HEK293T (cell line): ENCODE data around the gene ST6GALNAC5.

Experiments used
- CTCF ChIA-PET: fragments of 350-600 bp; formaldehyde crosslinking; extraction: SDS; loops from one replicate; lab custom pipeline; 2021; ENCODE audit warnings: antibody characterized with exemption, inconsistent platforms; lab: Yijun Ruan, JAX
- POLR2A ChIA-PET: fragments of 350-600 bp; formaldehyde crosslinking; extraction: SDS; loops from one replicate; lab custom pipeline; 2020; ENCODE audit warnings: antibody characterized with exemption, inconsistent platforms; lab: Yijun Ruan, JAX
- DNase-seq: peaks from one replicate; pipeline ENCODE4 v3.0.0; 2012; ENCODE audit warnings: mixed read lengths; ENCODE audit errors: extremely low spot score
- ARNT ChIP-seq: fragments of 450-650 bp; IDR thresholded peaks from 2 replicates; pipeline ENCODE4 v1.6.1; 2017; ENCODE audit warnings: mild to moderate bottlenecking
- BHLHE40 ChIP-seq: fragments of 450-650 bp; IDR thresholded peaks from 2 replicates; pipeline ENCODE4 v1.6.1; 2016; ENCODE audit warnings: mild to moderate bottlenecking, moderate library complexity, borderline replicate concordance
- CTBP1 ChIP-seq: fragments of 450-650 bp; IDR thresholded peaks from 2 replicates; pipeline ENCODE4 v1.6.1; 2016; ENCODE audit warnings: borderline replicate concordance
- ELF4 ChIP-seq: fragments of 450-650 bp; IDR thresholded peaks from 2 replicates; pipeline ENCODE4 v1.6.1; 2017; ENCODE audit warnings: antibody characterized with exemption
- FOXA1 ChIP-seq: fragments of 450-650 bp; IDR thresholded peaks from 2 replicates; pipeline ENCODE4 v1.6.1; 2016; ENCODE audit warnings: mild to moderate bottlenecking
- FOXK2 ChIP-seq: fragments of 450-650 bp; IDR thresholded peaks from 2 replicates; pipeline ENCODE4 v1.6.1; 2016; ENCODE audit warnings: mild to moderate bottlenecking
- FOXM1 ChIP-seq: fragments of 450-650 bp; IDR thresholded peaks from 2 replicates; pipeline ENCODE4 v1.6.1; 2017; ENCODE audit warnings: mild to moderate bottlenecking, borderline replicate concordance
- HDGF ChIP-seq: fragments of 450-650 bp; IDR thresholded peaks from 2 replicates; pipeline ENCODE4 v1.6.1; 2017; ENCODE audit warnings: antibody characterized with exemption, borderline replicate concordance
- L3MBTL2 ChIP-seq: fragments of 450-650 bp; conservative IDR thresholded peaks from 2 replicates; pipeline ENCODE4 v1.6.1; 2016; ENCODE audit warnings: mild to moderate bottlenecking
- LEF1 ChIP-seq: fragments of 450-650 bp; IDR thresholded peaks from 2 replicates; pipeline ENCODE4 v1.6.1; 2017; ENCODE audit warnings: mild to moderate bottlenecking, borderline replicate concordance
- NFRKB ChIP-seq: fragments of 450-650 bp; IDR thresholded peaks from 2 replicates; pipeline ENCODE4 v1.6.1; 2016; ENCODE audit warnings: mild to moderate bottlenecking, moderate library complexity
- PKNOX1 ChIP-seq: fragments of 450-650 bp; IDR thresholded peaks from 2 replicates; pipeline ENCODE4 v1.6.1; 2016
- SP1 ChIP-seq: fragments of 450-650 bp; IDR thresholded peaks from 2 replicates; pipeline ENCODE4 v1.6.1; 2017
- SUZ12 ChIP-seq: fragments of 450-650 bp; IDR thresholded peaks from 2 replicates; pipeline ENCODE4 v1.6.1; 2016; ENCODE audit warnings: mild to moderate bottlenecking
- TARDBP ChIP-seq: fragments of 450-650 bp; IDR thresholded peaks from 2 replicates; pipeline ENCODE4 v1.6.1; 2016
- ZNF384 ChIP-seq: fragments of 450-650 bp; IDR thresholded peaks from 2 replicates; pipeline ENCODE4 v1.6.1; 2016

Gene ST6GALNAC5

GRCh38 chr1:77036560-77036959, 169.3 kb downstream of the ST6GALNAC5 start:
- DNase-seq = no peak
- ChIA-PET POLR2A (no interaction called here), CTCF (no interaction called here)
- TF ChIP-seq FOXK2 = no peak
- no peak for TF ChIP-seq L3MBTL2
- TF ChIP-seq LEF1 = no peak
- no peak for TF ChIP-seq BHLHE40
- TF ChIP-seq ZNF384 = no peak

DNA sequence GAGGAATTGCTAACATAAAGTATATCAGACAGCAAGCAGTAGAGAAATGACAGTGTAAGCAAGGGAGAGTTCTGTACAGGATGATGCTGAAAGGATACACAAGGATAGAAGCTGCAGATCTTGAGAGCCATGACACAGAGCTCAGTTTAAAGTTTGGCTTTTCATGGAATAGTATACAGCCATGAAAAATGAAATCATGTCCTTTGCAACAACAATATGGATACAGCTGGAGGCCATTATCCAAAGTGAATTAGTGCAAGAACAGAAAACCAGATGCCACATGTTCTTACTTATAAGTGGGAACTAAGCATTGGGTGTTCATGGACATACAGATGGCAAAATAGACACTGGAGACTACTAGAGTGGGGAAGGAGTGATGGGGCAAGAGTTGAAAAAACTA, 169.8 kb downstream of the ST6GALNAC5 start:
- POLR2A ChIA-PET = no interaction called here
- TF ChIP-seq ZNF384 = no peak
- no peak for TF ChIP-seq FOXM1
- TF ChIP-seq SUZ12 = no peak
- TF ChIP-seq PKNOX1 = no peak
- TF ChIP-seq TARDBP = no peak
- TF ChIP-seq ELF4 = no peak
- TF ChIP-seq NFRKB = no peak
- no peak for TF ChIP-seq SP1
- DNase-seq = no peak
- CTCF ChIA-PET = no interaction called here

GRCh38 chr1:77038000-77038399, 170.7 kb downstream of the ST6GALNAC5 start:
- ChIA-PET POLR2A (no interaction called here), CTCF (interaction anchor here (0.6 kb wide), 1 partner anchor 496 kb away, joined by 4 read pairs; no protein-coding TSS in a partner anchor)
- TF ChIP-seq BHLHE40 (no peak), NFRKB (no peak), ELF4 (no peak), FOXA1 (no peak), ARNT (no peak), SUZ12 (no peak), LEF1 (no peak), L3MBTL2 (no peak), TARDBP (no peak)
- no peak for DNase-seq

DNA sequence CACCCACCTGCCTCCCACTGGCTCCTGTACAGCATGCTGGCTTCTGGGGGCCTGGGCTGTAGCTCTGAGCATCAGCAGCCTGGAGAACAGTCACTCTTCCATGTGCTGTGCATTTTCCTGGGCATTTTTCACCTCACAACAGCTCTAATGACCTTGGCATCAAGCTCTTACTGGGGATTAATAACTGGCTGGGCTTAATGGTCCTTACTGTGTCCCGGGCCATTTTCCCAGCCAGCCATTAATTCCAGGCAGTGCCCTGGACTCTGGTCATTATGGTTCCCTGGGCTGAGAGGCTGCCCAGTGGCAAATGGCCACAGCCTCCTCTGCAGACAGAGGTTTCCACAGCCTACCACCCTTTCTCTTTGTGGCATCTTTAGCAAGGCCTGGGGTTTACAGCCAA, 171.8 kb downstream of the ST6GALNAC5 start:
- DNase-seq = no peak
- ChIA-PET CTCF (no interaction called here), POLR2A (no interaction called here)
- TF ChIP-seq ELF4 = no peak
- no peak for TF ChIP-seq FOXM1
- no peak for TF ChIP-seq FOXK2
- TF ChIP-seq ZNF384 = no peak
- no peak for TF ChIP-seq TARDBP
- no peak for TF ChIP-seq SP1
- TF ChIP-seq NFRKB = no peak
- no peak for TF ChIP-seq BHLHE40
- TF ChIP-seq CTBP1 = no peak

DNA sequence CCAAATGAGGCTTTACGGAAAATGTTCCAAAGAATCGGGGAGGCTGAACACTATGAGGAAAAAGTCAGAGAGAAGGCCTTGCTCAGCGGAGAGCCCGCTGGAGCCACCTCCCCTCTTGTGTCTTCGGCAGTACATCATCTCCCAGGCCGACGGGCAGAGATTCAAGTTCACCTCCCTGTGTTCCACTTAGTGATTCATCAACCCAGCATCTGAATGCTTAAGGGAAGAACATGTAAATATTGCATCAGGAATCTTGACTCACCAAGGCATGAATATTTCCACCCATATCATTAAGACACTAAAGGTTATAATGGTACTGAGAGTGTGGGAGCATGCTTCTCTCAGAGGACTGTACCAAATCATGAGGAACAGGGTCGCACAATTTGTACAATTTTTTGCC, 172.5 kb downstream of the ST6GALNAC5 start:
- no peak for DNase-seq
- TF ChIP-seq TARDBP = no peak
- no peak for TF ChIP-seq LEF1
- no peak for TF ChIP-seq L3MBTL2
- no peak for TF ChIP-seq FOXM1
- no peak for TF ChIP-seq SP1
- ChIA-PET POLR2A (no interaction called here), CTCF (no interaction called here)

GRCh38 chr1:77040826-77041225, 173.5 kb downstream of the ST6GALNAC5 start:
- POLR2A ChIA-PET = no interaction called here
- TF ChIP-seq FOXM1 (no peak), TARDBP (no peak), FOXA1 (no peak), SUZ12 (no peak), ARNT (no peak), CTBP1 (no peak), ELF4 (no peak), NFRKB (no peak), SP1 (no peak), LEF1 (no peak), L3MBTL2 (no peak), BHLHE40 (no peak), HDGF (no peak), PKNOX1 (no peak)
- CTCF ChIA-PET = no interaction called here
- no peak for DNase-seq

- no peak for TF ChIP-seq ELF4
- no peak for TF ChIP-seq CTBP1
- no peak for TF ChIP-seq FOXA1
- no peak for TF ChIP-seq BHLHE40
- TF ChIP-seq FOXM1 = no peak
- TF ChIP-seq LEF1 = no peak
- TF ChIP-seq ZNF384 = no peak
- TF ChIP-seq L3MBTL2 = no peak
- TF ChIP-seq ARNT = no peak
- TF ChIP-seq TARDBP = no peak
- TF ChIP-seq FOXK2 = no peak
- no peak for TF ChIP-seq SP1
- no peak for TF ChIP-seq SUZ12
- TF ChIP-seq NFRKB = no peak
- TF ChIP-seq HDGF = no peak
- TF ChIP-seq PKNOX1 = no peak
- POLR2A ChIA-PET = no interaction called here
- CTCF ChIA-PET = no interaction called here
- DNase-seq = no peak
Measured at GRCh38 chr1:77044133-77044849, 177.0 kb downstream of the ST6GALNAC5 start.
